GM21515 (cell line): ENCODE measurements around the gene GNGT1.

ENCODE experiments used
- ATAC-seq: cut with Tn5 transposase; IDR thresholded peaks from one replicate; pipeline ENCODE4 v1.9.1; 2021; ENCODE audit not compliant: unreplicated experiment

The GNGT1 gene

GRCh38 chr7:93906267-93906666 is at the start of gene GNGT1:
GNGT1 (plus strand) TSS chr7:93906567; CDS start chr7:93906747, 180 bp downstream.
- no peak for ATAC-seq

GRCh38 chr7:93858857-93859256 is 47.5 kb upstream of the GNGT1 start:
- ATAC-seq: no peak

- no peak for ATAC-seq
These were observed 46.1 kb upstream of the GNGT1 start for GRCh38 chr7:93860261-93860660.

- ATAC-seq: no peak
These were observed 44.9 kb upstream of the GNGT1 start for GRCh38 chr7:93861325-93861949.

- ATAC-seq: no peak
These were observed 43.7 kb upstream of the GNGT1 start for GRCh38 chr7:93862651-93863050.

- ATAC-seq: no peak
These were observed 39.5 kb upstream of the GNGT1 start for GRCh38 chr7:93866886-93867285.

GRCh38 chr7:93873998-93874574 is 32.3 kb upstream of the GNGT1 start:
- ATAC-seq: no peak

GRCh38 chr7:93877742-93878141 is 28.6 kb upstream of the GNGT1 start:
- no peak for ATAC-seq

GRCh38 chr7:93879356-93879755 is 27.0 kb upstream of the GNGT1 start:
- ATAC-seq: no peak

GRCh38 chr7:93882468-93882867 is 23.9 kb upstream of the GNGT1 start:
- ATAC-seq: no peak

- no peak for ATAC-seq
These were observed 23.1 kb upstream of the GNGT1 start for GRCh38 chr7:93883078-93883916.

- ATAC-seq: no peak
These were observed 22.4 kb upstream of the GNGT1 start for GRCh38 chr7:93883917-93884345.

- ATAC-seq: no peak
These were observed 21.8 kb upstream of the GNGT1 start for GRCh38 chr7:93884541-93884940.

GRCh38 chr7:93889261-93889660 is 17.1 kb upstream of the GNGT1 start:
- ATAC-seq: no peak

- peak; percentile 67 for ATAC-seq
These were observed 16.3 kb upstream of the GNGT1 start for GRCh38 chr7:93890041-93890463.

- ATAC-seq: peak; percentile 43
These were observed 15.8 kb upstream of the GNGT1 start, which contains the start of gene TFPI2 for GRCh38 chr7:93890464-93891068. TFPI2 (minus strand) TSS chr7:93890753; CDS start chr7:93890678, 75 bp downstream.

- ATAC-seq: no peak
These were observed 11.9 kb upstream of the GNGT1 start for GRCh38 chr7:93894426-93894825.

GRCh38 chr7:93894966-93895640 is 11.3 kb upstream of the GNGT1 start:
- no peak for ATAC-seq

- no peak for ATAC-seq
These were observed 10.3 kb upstream of the GNGT1 start for GRCh38 chr7:93895859-93896600.

- no peak for ATAC-seq
These were observed 8.7 kb upstream of the GNGT1 start for GRCh38 chr7:93897680-93898079.
